ENCODE data around the gene C12orf57. TPM values are rescaled to one million over a fixed set of nuclear protein-coding genes. Genes with fewer than 3 reads are reported as not detected.

C12orf57 gene
- total RNA-seq, 1 experiment from 2014 or later: 158 TPM

DNA sequence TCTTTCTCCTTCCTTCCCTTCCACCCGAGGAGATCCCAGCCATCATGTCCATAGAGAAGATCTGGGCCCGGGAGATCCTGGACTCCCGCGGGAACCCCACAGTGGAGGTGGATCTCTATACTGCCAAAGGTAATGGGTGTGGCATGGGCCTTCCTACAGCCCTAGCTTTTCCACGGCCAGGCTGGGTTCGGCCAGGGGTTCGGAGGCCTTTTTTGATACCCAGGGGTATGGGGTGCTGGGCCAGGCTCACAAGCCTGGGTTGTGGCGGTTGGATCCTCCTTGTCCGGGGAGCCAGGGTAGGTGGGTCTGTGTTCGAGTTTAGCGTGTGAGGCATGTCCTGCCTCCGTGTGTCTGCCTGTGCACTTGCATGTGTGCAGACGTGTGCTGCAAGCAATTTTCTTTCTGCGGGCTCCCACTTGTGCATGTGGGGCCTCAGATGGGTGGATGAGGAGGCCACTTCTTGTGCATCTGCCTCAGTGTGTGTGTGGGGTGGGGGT lies 28.0 kb upstream of the C12orf57 start (continued):
- TF ChIP-seq FOXK1 (CRISPR knock-in tag; IDR thresholded peaks at IDR 0.05) (no peak), ETV6 (CRISPR knock-in tag; IDR thresholded peaks at IDR 0.05) (no peak), ATF1 (CRISPR knock-in tag; IDR thresholded peaks at IDR 0.05) (no peak), ZNF219 (CRISPR knock-in tag; IDR thresholded peaks at IDR 0.05; ENCODE audit: borderline replicate concordance) (no peak)
- TF ChIP-seq, protein P1, sequence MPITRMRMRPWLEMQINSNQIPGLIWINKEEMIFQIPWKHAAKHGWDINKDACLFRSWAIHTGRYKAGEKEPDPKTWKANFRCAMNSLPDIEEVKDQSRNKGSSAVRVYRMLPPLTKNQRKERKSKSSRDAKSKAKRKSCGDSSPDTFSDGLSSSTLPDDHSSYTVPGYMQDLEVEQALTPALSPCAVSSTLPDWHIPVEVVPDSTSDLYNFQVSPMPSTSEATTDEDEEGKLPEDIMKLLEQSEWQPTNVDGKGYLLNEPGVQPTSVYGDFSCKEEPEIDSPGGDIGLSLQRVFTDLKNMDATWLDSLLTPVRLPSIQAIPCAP (CRISPR knock-in tag; IDR thresholded peaks at IDR 0.05): no peak
- TF ChIP-seq, protein P2, sequence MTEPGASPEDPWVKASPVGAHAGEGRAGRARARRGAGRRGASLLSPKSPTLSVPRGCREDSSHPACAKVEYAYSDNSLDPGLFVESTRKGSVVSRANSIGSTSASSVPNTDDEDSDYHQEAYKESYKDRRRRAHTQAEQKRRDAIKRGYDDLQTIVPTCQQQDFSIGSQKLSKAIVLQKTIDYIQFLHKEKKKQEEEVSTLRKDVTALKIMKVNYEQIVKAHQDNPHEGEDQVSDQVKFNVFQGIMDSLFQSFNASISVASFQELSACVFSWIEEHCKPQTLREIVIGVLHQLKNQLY (CRISPR knock-in tag; IDR thresholded peaks at IDR 0.05): no peak

DNA sequence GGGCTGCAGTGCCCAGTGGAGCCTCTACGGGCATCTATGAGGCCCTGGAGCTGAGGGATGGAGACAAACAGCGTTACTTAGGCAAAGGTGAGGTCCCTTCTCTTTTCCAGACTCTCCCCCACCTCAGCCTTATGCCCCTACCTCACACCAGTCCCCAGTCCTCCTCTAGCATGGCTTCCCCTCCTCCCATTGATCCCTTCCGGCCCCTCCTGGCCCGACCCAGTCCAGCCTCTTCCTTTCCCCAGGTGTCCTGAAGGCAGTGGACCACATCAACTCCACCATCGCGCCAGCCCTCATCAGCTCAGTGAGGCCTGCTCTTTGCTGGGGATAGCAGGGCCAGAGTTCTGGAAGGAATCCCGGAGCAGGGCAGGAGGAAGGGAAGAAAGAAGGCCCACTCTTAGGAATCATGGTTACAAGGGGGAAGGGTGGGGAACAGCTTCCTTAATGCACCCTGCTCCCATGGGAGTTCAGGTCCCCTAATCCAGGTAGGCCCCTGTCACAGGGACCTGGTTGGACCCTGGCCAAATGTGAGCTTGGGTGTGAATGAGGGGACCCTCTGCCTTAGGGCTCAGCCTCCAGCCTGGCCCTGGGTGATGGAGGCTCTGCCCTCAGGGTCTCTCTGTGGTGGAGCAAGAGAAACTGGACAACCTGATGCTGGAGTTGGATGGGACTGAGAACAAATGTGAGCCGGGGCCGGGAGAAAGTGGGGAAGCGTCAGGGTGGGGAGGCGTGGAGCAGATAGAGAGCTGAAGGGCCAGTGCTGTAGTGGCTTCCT lies 27.2 kb upstream of the C12orf57 start:
- no peak overlapping the region; the same call in 1 of the 2 replicates for H3K27ac Mint-ChIP-seq
- ChIA-PET POLR2A (interaction anchor here (0.6 to 0.8 kb wide), 2 partner anchors 9 to 47 kb away, joined by 4 read pairs; no protein-coding TSS in a partner anchor), CTCF (interaction anchor here (2.5 to 9.1 kb wide), 3 partner anchors 9 to 47 kb away, joined by 13 to 45 read pairs (median 13); partner anchors contain the start of gene SPSB2)
- H3K4me1 Mint-ChIP-seq: peaks cover 39% of the 10 kb centered on the region
- H3K4me3 Mint-ChIP-seq: peak overlapping the region; percentile 97; the same call in 1 of the 2 replicates
- H3K36me3 Mint-ChIP-seq: peaks cover 39% of the 10 kb centered on the region
- DNase-seq (ENCODE audit: low spot score) (no peak), ATAC-seq (no peak)
- peaks cover 8% of the 10 kb centered on the region for H3K27me3 Mint-ChIP-seq (ENCODE audit: low read depth)
- H3K9me3 Mint-ChIP-seq: no peaks in the 10 kb centered on the region
- TF ChIP-seq SMAD4 (CRISPR knock-in tag; IDR thresholded peaks at IDR 0.05) (no peak), ZNF671 (CRISPR knock-in tag; IDR thresholded peaks at IDR 0.05) (no peak), NR2C2 (CRISPR knock-in tag; IDR thresholded peaks at IDR 0.05) (no peak), ETV6 (CRISPR knock-in tag; IDR thresholded peaks at IDR 0.05) (no peak), MYBL2 (CRISPR knock-in tag; IDR thresholded peaks at IDR 0.05) (no peak), EMX1 (CRISPR knock-in tag; IDR thresholded peaks at IDR 0.05) (no peak), ZNF416 (CRISPR knock-in tag; IDR thresholded peaks at IDR 0.05) (no peak), FOXK1 (CRISPR knock-in tag; IDR thresholded peaks at IDR 0.05) (no peak), NFATC4 (CRISPR knock-in tag; IDR thresholded peaks at IDR 0.05) (no peak), JUN (CRISPR knock-in tag; IDR thresholded peaks at IDR 0.05) (no peak), SMAD3 (CRISPR knock-in tag; IDR thresholded peaks at IDR 0.05; ENCODE audit: borderline replicate concordance) (no peak), ELF4 (CRISPR knock-in tag; IDR thresholded peaks at IDR 0.05; ENCODE audit: low read depth) (no peak), PRRX2 (CRISPR knock-in tag; IDR thresholded peaks at IDR 0.05) (no peak)
- TF ChIP-seq, protein P3, sequence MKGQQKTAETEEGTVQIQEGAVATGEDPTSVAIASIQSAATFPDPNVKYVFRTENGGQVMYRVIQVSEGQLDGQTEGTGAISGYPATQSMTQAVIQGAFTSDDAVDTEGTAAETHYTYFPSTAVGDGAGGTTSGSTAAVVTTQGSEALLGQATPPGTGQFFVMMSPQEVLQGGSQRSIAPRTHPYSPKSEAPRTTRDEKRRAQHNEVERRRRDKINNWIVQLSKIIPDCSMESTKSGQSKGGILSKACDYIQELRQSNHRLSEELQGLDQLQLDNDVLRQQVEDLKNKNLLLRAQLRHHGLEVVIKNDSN (CRISPR knock-in tag; IDR thresholded peaks at IDR 0.05): no peak
- TF ChIP-seq, protein P4, sequence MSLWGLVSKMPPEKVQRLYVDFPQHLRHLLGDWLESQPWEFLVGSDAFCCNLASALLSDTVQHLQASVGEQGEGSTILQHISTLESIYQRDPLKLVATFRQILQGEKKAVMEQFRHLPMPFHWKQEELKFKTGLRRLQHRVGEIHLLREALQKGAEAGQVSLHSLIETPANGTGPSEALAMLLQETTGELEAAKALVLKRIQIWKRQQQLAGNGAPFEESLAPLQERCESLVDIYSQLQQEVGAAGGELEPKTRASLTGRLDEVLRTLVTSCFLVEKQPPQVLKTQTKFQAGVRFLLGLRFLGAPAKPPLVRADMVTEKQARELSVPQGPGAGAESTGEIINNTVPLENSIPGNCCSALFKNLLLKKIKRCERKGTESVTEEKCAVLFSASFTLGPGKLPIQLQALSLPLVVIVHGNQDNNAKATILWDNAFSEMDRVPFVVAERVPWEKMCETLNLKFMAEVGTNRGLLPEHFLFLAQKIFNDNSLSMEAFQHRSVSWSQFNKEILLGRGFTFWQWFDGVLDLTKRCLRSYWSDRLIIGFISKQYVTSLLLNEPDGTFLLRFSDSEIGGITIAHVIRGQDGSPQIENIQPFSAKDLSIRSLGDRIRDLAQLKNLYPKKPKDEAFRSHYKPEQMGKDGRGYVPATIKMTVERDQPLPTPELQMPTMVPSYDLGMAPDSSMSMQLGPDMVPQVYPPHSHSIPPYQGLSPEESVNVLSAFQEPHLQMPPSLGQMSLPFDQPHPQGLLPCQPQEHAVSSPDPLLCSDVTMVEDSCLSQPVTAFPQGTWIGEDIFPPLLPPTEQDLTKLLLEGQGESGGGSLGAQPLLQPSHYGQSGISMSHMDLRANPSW (CRISPR knock-in tag; conservative IDR thresholded peaks at IDR 0.05; ENCODE audit: low read depth): no peak
- TF ChIP-seq, protein P5, sequence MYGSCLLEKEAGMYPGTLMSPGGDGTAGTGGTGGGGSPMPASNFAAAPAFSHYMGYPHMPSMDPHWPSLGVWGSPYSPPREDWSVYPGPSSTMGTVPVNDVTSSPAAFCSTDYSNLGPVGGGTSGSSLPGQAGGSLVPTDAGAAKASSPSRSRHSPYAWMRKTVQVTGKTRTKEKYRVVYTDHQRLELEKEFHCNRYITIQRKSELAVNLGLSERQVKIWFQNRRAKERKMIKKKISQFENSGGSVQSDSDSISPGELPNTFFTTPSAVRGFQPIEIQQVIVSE (CRISPR knock-in tag; IDR thresholded peaks at IDR 0.05; ENCODE audit: borderline replicate concordance): no peak
- TF ChIP-seq, protein P6, sequence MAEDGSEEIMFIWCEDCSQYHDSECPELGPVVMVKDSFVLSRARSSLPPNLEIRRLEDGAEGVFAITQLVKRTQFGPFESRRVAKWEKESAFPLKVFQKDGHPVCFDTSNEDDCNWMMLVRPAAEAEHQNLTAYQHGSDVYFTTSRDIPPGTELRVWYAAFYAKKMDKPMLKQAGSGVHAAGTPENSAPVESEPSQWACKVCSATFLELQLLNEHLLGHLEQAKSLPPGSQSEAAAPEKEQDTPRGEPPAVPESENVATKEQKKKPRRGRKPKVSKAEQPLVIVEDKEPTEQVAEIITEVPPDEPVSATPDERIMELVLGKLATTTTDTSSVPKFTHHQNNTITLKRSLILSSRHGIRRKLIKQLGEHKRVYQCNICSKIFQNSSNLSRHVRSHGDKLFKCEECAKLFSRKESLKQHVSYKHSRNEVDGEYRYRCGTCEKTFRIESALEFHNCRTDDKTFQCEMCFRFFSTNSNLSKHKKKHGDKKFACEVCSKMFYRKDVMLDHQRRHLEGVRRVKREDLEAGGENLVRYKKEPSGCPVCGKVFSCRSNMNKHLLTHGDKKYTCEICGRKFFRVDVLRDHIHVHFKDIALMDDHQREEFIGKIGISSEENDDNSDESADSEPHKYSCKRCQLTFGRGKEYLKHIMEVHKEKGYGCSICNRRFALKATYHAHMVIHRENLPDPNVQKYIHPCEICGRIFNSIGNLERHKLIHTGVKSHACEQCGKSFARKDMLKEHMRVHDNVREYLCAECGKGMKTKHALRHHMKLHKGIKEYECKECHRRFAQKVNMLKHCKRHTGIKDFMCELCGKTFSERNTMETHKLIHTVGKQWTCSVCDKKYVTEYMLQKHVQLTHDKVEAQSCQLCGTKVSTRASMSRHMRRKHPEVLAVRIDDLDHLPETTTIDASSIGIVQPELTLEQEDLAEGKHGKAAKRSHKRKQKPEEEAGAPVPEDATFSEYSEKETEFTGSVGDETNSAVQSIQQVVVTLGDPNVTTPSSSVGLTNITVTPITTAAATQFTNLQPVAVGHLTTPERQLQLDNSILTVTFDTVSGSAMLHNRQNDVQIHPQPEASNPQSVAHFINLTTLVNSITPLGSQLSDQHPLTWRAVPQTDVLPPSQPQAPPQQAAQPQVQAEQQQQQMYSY (CRISPR knock-in tag; IDR thresholded peaks at IDR 0.05): no peak
- TF ChIP-seq, protein P7, sequence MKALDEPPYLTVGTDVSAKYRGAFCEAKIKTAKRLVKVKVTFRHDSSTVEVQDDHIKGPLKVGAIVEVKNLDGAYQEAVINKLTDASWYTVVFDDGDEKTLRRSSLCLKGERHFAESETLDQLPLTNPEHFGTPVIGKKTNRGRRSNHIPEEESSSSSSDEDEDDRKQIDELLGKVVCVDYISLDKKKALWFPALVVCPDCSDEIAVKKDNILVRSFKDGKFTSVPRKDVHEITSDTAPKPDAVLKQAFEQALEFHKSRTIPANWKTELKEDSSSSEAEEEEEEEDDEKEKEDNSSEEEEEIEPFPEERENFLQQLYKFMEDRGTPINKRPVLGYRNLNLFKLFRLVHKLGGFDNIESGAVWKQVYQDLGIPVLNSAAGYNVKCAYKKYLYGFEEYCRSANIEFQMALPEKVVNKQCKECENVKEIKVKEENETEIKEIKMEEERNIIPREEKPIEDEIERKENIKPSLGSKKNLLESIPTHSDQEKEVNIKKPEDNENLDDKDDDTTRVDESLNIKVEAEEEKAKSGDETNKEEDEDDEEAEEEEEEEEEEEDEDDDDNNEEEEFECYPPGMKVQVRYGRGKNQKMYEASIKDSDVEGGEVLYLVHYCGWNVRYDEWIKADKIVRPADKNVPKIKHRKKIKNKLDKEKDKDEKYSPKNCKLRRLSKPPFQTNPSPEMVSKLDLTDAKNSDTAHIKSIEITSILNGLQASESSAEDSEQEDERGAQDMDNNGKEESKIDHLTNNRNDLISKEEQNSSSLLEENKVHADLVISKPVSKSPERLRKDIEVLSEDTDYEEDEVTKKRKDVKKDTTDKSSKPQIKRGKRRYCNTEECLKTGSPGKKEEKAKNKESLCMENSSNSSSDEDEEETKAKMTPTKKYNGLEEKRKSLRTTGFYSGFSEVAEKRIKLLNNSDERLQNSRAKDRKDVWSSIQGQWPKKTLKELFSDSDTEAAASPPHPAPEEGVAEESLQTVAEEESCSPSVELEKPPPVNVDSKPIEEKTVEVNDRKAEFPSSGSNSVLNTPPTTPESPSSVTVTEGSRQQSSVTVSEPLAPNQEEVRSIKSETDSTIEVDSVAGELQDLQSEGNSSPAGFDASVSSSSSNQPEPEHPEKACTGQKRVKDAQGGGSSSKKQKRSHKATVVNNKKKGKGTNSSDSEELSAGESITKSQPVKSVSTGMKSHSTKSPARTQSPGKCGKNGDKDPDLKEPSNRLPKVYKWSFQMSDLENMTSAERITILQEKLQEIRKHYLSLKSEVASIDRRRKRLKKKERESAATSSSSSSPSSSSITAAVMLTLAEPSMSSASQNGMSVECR (CRISPR knock-in tag; IDR thresholded peaks at IDR 0.05; ENCODE audit: borderline replicate concordance): no peak
